ENCODE measurements around the gene GPHN.
"Not testable (repeated sequence)": the region's sequence is repeated elsewhere in the genome, so short reads cannot be mapped to it uniquely, and the experiment has no call there.

Gene GPHN

GRCh38 chr14:66752109-66752508, 244.2 kb downstream of the GPHN start:
- H3K4me3 Mint-ChIP-seq = no peak overlapping the region
- H3K9me3 Mint-ChIP-seq = no peaks in the 10 kb centered on the region
- peaks cover 8% of the 10 kb centered on the region for H3K4me1 Mint-ChIP-seq (ENCODE audit: low read depth)
- no peaks in the 10 kb centered on the region for H3K36me3 Mint-ChIP-seq (ENCODE audit: low read depth)
- no peak overlapping the region for H3K27ac Mint-ChIP-seq
- no peak for DNase-seq (ENCODE audit: low spot score)
- peaks cover 2% of the 10 kb centered on the region for H3K27me3 Mint-ChIP-seq (ENCODE audit: low read depth)

GRCh38 chr14:66758031-66758613, 250.2 kb downstream of the GPHN start:
- H3K4me1 Mint-ChIP-seq (ENCODE audit: low read depth) = no peaks in the 10 kb centered on the region
- no peak overlapping the region for H3K4me3 Mint-ChIP-seq
- H3K36me3 Mint-ChIP-seq (ENCODE audit: low read depth) = no peaks in the 10 kb centered on the region
- DNase-seq (ENCODE audit: low spot score) = no peak
- H3K27ac Mint-ChIP-seq = no peak overlapping the region
- H3K27me3 Mint-ChIP-seq (ENCODE audit: low read depth) = peaks cover 2% of the 10 kb centered on the region
- no peaks in the 10 kb centered on the region for H3K9me3 Mint-ChIP-seq

GRCh38 chr14:66772146-66772545, 264.2 kb downstream of the GPHN start:
- Mint-ChIP-seq H3K27me3 (ENCODE audit: low read depth) (no peaks in the 10 kb centered on the region), H3K9me3 (no peaks in the 10 kb centered on the region), H3K27ac (no peak overlapping the region), H3K4me3 (no peak overlapping the region), H3K36me3 (ENCODE audit: low read depth) (no peaks in the 10 kb centered on the region), H3K4me1 (ENCODE audit: low read depth) (no peaks in the 10 kb centered on the region)
- no peak for DNase-seq (ENCODE audit: low spot score)

- Mint-ChIP-seq H3K9me3 (no peaks in the 10 kb centered on the region), H3K4me1 (ENCODE audit: low read depth) (no peaks in the 10 kb centered on the region), H3K36me3 (ENCODE audit: low read depth) (no peaks in the 10 kb centered on the region), H3K4me3 (no peak overlapping the region), H3K27ac (no peak overlapping the region), H3K27me3 (ENCODE audit: low read depth) (no peaks in the 10 kb centered on the region)
- no peak for DNase-seq (ENCODE audit: low spot score)
Observed at GRCh38 chr14:66782853-66783252, 274.9 kb downstream of the GPHN start.

- H3K36me3 Mint-ChIP-seq (ENCODE audit: low read depth) = no peaks in the 10 kb centered on the region
- no peak overlapping the region for H3K4me3 Mint-ChIP-seq
- no peak overlapping the region for H3K27ac Mint-ChIP-seq
- peaks cover 11% of the 10 kb centered on the region for H3K9me3 Mint-ChIP-seq
- H3K4me1 Mint-ChIP-seq (ENCODE audit: low read depth) = no peaks in the 10 kb centered on the region
- no peak for DNase-seq (ENCODE audit: low spot score)
- no peaks in the 10 kb centered on the region for H3K27me3 Mint-ChIP-seq (ENCODE audit: low read depth)
Observed at GRCh38 chr14:66790101-66790500, 282.2 kb downstream of the GPHN start.

- no peak for DNase-seq (ENCODE audit: low spot score)
- H3K9me3 Mint-ChIP-seq = peaks cover 39% of the 10 kb centered on the region
Observed at GRCh38 chr14:66802962-66803361, 295.0 kb downstream of the GPHN start.

GRCh38 chr14:66804141-66804540, 296.2 kb downstream of the GPHN start:
- Mint-ChIP-seq H3K4me1 (ENCODE audit: low read depth) (no peaks in the 10 kb centered on the region), H3K9me3 (peaks cover 39% of the 10 kb centered on the region), H3K4me3 (no peak overlapping the region), H3K27ac (no peak overlapping the region), H3K27me3 (ENCODE audit: low read depth) (no peaks in the 10 kb centered on the region), H3K36me3 (ENCODE audit: low read depth) (peaks cover 5% of the 10 kb centered on the region)
- no peak for DNase-seq (ENCODE audit: low spot score)

More at GRCh38 chr14:66802962-66803361, 295.0 kb downstream of the GPHN start:
- H3K36me3 Mint-ChIP-seq (ENCODE audit: low read depth) = peaks cover 5% of the 10 kb centered on the region
- no peaks in the 10 kb centered on the region for H3K4me1 Mint-ChIP-seq (ENCODE audit: low read depth)
- no peaks in the 10 kb centered on the region for H3K27me3 Mint-ChIP-seq (ENCODE audit: low read depth)
- H3K27ac Mint-ChIP-seq = no peak overlapping the region
- H3K4me3 Mint-ChIP-seq = no peak overlapping the region

- Mint-ChIP-seq H3K36me3 (ENCODE audit: low read depth) (peaks cover 14% of the 10 kb centered on the region), H3K9me3 (peaks cover 30% of the 10 kb centered on the region), H3K4me3 (no peak overlapping the region), H3K27me3 (ENCODE audit: low read depth) (no peaks in the 10 kb centered on the region), H3K27ac (no peak overlapping the region), H3K4me1 (ENCODE audit: low read depth) (no peaks in the 10 kb centered on the region)
- no peak for DNase-seq (ENCODE audit: low spot score)
Observed at GRCh38 chr14:66813636-66814035, 305.7 kb downstream of the GPHN start.

GRCh38 chr14:66815687-66816086, 307.7 kb downstream of the GPHN start:
- no peaks in the 10 kb centered on the region for H3K27me3 Mint-ChIP-seq (ENCODE audit: low read depth)
- no peak overlapping the region for H3K4me3 Mint-ChIP-seq
- no peak overlapping the region for H3K27ac Mint-ChIP-seq
- peaks cover 14% of the 10 kb centered on the region for H3K36me3 Mint-ChIP-seq (ENCODE audit: low read depth)
- H3K4me1 Mint-ChIP-seq (ENCODE audit: low read depth) = no peaks in the 10 kb centered on the region
- peaks cover 30% of the 10 kb centered on the region for H3K9me3 Mint-ChIP-seq
- DNase-seq (ENCODE audit: low spot score) = no peak

GRCh38 chr14:66824251-66824650, 316.3 kb downstream of the GPHN start:
- DNase-seq (ENCODE audit: low spot score) = no peak
- no peaks in the 10 kb centered on the region for H3K27me3 Mint-ChIP-seq (ENCODE audit: low read depth)
- H3K36me3 Mint-ChIP-seq (ENCODE audit: low read depth) = no peaks in the 10 kb centered on the region
- H3K4me3 Mint-ChIP-seq = no peak overlapping the region
- no peaks in the 10 kb centered on the region for H3K4me1 Mint-ChIP-seq (ENCODE audit: low read depth)
- no peaks in the 10 kb centered on the region for H3K9me3 Mint-ChIP-seq
- H3K27ac Mint-ChIP-seq = no peak overlapping the region

GRCh38 chr14:66827182-66827581, 319.2 kb downstream of the GPHN start:
- no peak overlapping the region for H3K27ac Mint-ChIP-seq
- DNase-seq (ENCODE audit: low spot score) = no peak
- no peaks in the 10 kb centered on the region for H3K9me3 Mint-ChIP-seq
- no peaks in the 10 kb centered on the region for H3K36me3 Mint-ChIP-seq (ENCODE audit: low read depth)
- H3K4me3 Mint-ChIP-seq = no peak overlapping the region
- no peaks in the 10 kb centered on the region for H3K4me1 Mint-ChIP-seq (ENCODE audit: low read depth)
- no peaks in the 10 kb centered on the region for H3K27me3 Mint-ChIP-seq (ENCODE audit: low read depth)

GRCh38 chr14:66831173-66831572, 323.2 kb downstream of the GPHN start:
- Mint-ChIP-seq H3K27ac (no peak overlapping the region), H3K4me1 (ENCODE audit: low read depth) (no peaks in the 10 kb centered on the region), H3K27me3 (ENCODE audit: low read depth) (no peaks in the 10 kb centered on the region), H3K9me3 (peaks cover 11% of the 10 kb centered on the region), H3K36me3 (ENCODE audit: low read depth) (peaks cover 2% of the 10 kb centered on the region), H3K4me3 (no peak overlapping the region)
- no peak for DNase-seq (ENCODE audit: low spot score)

GRCh38 chr14:66833816-66834215, 325.9 kb downstream of the GPHN start:
- no peaks in the 10 kb centered on the region for H3K27me3 Mint-ChIP-seq (ENCODE audit: low read depth)
- H3K4me3 Mint-ChIP-seq = no peak overlapping the region
- H3K9me3 Mint-ChIP-seq = peaks cover 11% of the 10 kb centered on the region
- peaks cover 2% of the 10 kb centered on the region for H3K36me3 Mint-ChIP-seq (ENCODE audit: low read depth)
- H3K27ac Mint-ChIP-seq = no peak overlapping the region
- no peaks in the 10 kb centered on the region for H3K4me1 Mint-ChIP-seq (ENCODE audit: low read depth)
- DNase-seq (ENCODE audit: low spot score) = no peak

GRCh38 chr14:66837436-66837835, 329.5 kb downstream of the GPHN start:
- H3K4me1 Mint-ChIP-seq (ENCODE audit: low read depth); H3K36me3 Mint-ChIP-seq (ENCODE audit: low read depth); H3K27me3 Mint-ChIP-seq (ENCODE audit: low read depth); H3K4me3 Mint-ChIP-seq; H3K27ac Mint-ChIP-seq; DNase-seq (ENCODE audit: low spot score): not testable (repeated sequence)
- peaks cover 11% of the 10 kb centered on the region for H3K9me3 Mint-ChIP-seq

GRCh38 chr14:66842911-66843512, 335.1 kb downstream of the GPHN start:
- no peaks in the 10 kb centered on the region for H3K36me3 Mint-ChIP-seq (ENCODE audit: low read depth)
- no peak overlapping the region for H3K4me3 Mint-ChIP-seq
- no peaks in the 10 kb centered on the region for H3K27me3 Mint-ChIP-seq (ENCODE audit: low read depth)
- H3K27ac Mint-ChIP-seq = no peak overlapping the region
- H3K4me1 Mint-ChIP-seq (ENCODE audit: low read depth) = no peaks in the 10 kb centered on the region
- no peak for DNase-seq (ENCODE audit: low spot score)
- no peaks in the 10 kb centered on the region for H3K9me3 Mint-ChIP-seq
